Right lobe of liver (tissue), 4 donors: ENCODE results near the gene RELA.

ENCODE experiments used
- POLR2A ChIP-seq: fragments of 450-650 bp; IDR thresholded peaks from one replicate; pipeline ENCODE4 v1.6.1; 2017; ENCODE audit warnings: antibody characterized with exemption, mild to moderate bottlenecking
- TF ChIP-seq, protein P1 (sequence below), 4 donors: fragments of 200-600 bp in 3 of 4; fragments of 450-650 bp in 1 of 4; IDR thresholded peaks; one replicate each; pipeline versions ENCODE4 v1.5.1 to v1.8.0; 2016 to 2022; ENCODE audit warnings: antibody characterized with exemption in 4 of 4, mild to moderate bottlenecking in 2 of 4
- donor health status: DM: no; HTN: no; CAD: no.
- donor health status: DM: no; HTN: no; CAD: no.
- donor health status: DM: no; HTN: yes; CAD: no.

DNA sequence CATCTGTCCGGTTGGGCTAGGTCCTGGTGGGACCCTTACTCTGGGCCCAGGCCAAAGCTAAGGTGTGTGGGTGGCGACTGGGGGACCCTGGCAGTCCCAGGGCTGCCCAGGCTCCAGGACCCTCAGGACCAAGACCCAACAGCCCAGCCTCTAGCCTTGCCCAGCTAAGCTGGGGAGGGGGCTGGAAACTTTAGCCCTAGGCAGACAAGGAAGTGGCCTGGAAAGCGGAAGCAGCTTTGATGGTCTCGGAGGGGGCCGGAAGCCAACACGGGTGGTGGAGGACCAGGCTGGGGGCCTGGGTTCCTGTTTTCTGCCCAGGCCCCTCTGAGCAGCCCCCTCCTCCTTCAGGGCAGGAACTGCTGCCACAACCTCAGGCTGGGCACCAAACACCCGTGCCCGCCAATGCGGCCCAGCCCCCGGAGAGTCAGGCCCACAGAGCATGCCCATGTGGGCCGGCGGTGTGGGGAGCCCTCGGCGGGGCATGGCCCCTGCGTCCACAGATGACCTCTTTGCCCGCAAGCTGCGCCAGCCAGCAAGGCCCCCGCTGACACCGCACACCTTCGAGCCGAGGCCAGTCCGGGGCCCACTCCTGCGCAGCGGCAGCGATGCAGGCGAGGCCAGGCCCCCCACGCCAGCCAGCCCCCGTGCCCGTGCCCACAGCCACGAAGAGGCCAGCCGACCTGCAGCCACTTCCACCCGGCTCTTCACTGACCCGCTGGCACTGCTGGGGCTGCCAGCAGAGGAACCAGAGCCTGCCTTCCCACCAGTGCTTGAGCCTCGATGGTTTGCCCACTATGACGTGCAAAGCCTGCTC is 22.0 kb downstream of the RELA start:
- no peak for TF ChIP-seq POLR2A
- TF ChIP-seq, protein P1, sequence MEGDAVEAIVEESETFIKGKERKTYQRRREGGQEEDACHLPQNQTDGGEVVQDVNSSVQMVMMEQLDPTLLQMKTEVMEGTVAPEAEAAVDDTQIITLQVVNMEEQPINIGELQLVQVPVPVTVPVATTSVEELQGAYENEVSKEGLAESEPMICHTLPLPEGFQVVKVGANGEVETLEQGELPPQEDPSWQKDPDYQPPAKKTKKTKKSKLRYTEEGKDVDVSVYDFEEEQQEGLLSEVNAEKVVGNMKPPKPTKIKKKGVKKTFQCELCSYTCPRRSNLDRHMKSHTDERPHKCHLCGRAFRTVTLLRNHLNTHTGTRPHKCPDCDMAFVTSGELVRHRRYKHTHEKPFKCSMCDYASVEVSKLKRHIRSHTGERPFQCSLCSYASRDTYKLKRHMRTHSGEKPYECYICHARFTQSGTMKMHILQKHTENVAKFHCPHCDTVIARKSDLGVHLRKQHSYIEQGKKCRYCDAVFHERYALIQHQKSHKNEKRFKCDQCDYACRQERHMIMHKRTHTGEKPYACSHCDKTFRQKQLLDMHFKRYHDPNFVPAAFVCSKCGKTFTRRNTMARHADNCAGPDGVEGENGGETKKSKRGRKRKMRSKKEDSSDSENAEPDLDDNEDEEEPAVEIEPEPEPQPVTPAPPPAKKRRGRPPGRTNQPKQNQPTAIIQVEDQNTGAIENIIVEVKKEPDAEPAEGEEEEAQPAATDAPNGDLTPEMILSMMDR (IDR thresholded peaks at IDR 0.05): no peak
